Measurements from ENCODE around the gene RPS6KA2.
A peak's percentile ranks its signal among the peaks of the same experiment; 100 is the strongest.
"Not testable (repeated sequence)": the region's sequence is repeated elsewhere in the genome, so short reads cannot be mapped to it uniquely, and the experiment has no call there.

The RPS6KA2 gene

DNA sequence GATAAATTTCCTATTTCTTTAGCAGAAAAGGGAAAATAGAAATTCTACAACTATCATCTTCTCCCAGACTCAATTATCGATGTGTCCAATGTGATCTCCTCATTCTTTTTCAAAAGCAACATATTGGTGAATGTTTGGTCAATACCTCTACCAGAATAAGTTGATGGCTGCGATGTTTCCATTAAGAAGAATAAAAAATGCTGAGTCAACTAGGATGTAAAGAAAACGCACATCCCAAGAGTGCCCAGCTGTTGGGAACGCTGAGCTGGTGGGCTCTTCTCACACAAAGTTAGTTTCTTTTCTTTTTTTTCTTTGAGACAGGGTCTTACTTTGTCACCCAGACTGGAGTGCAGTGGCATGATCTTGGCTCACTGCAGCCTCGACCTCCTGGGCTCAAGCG is 80.4 kb downstream of the RPS6KA2 start:
- DNase-seq = no peak

DNA sequence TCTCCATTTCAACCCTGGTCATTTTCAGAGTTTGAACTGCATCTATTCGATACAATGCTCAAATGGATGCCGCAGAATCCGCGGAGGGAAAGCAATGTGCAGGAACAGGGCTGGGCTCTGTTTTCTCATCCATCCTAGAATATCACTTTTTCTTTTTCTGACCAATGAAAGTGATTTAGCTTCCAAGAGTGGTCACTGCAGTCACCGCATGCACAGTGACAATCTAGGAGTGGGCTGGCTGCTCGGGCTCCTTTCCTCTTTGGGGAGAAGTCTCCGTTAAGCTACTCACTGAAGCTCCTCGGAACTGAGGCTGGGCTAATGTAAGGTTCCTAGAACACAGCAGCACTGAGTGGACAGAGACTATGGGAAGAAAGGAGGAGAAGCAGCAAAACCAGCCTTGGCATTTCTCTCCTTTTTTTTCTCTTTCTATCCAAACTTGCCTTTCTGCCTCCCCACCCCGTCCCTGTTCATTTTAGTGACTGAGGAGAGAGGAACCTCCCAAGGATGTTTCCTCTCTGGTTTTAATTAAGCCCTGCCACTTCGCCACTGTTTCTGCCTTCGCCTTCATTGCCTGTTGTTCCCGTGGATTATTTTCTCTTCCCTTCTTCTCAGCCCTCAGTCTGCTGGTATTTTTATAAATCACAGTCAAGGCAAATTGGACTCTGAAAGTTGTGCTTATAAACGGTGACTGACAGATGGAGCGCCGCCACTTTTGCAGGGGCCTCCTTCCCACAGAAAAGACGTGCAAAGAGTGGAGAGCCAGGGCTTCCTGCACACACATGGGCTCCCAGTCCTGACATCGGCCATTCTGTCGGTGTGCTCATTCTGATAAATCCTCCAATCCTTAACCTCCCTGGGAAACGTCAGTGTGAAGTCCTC is 81.7 kb downstream of the RPS6KA2 start:
- DNase-seq = no peak

DNA sequence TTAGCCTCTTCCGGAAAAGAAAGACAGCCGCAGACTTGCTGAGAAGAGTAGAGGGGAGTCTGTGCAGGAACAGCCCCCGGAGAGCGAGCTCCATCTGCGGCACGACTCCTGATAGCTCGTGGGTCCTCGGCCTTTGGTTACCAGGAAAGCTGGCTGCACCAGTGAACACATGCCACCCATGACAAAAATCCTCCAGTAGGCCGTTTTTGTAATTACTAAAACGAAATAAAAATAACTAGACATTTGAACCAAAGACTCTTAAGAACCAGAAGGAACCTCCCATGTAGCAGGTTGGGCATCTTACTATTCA is 82.8 kb downstream of the RPS6KA2 start:
- no peak for DNase-seq

DNA sequence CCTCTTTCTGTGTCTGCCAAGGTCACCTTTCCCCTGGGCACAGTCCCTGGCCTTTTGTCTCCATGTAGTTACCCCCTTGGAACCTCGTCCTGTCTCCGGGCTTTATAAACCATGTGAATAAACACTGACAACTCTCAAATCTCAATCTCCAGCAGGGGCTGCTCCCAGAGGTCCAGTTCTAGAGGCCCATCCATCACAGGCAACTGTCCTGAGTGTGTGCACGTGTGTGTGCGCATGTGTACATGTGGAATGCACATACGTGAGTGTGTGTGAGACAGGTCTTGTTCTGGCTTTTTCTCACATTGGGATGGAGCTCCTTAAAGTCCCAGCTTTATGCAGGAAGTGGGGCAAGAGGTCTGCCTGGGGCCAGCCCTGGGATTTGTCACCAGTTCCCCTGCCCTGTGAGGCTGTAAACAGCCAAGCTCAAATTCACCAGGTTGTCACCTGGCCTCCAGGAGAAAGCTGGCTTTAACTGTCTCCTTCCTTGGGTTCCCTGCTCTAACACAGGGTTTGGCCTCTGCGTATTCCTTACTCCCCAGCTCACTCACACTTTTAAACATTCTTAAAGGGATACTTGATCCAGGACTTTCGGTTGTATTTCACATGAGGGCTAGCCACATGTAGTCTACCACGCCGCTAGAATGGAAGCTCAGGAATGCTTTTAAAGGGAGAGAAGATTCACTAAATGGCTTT is 83.3 kb downstream of the RPS6KA2 start:
- no peak for DNase-seq

DNA sequence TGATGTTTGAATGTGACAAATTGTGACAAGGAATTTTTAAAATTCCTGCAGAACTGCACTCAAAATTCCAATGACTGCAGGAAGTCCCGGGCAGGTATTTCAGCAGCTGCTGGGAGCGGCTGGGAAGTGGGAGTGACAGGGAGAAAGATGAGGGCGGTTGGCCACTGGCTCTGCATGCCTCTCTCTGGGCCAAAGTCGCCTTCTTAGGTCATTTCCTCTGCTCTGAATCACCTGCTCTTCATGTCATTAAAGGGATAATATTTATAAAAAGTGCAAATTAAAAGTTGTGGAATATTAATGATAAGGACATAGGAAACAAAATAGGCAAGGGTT is 84.5 kb downstream of the RPS6KA2 start:
- DNase-seq = no peak

DNA sequence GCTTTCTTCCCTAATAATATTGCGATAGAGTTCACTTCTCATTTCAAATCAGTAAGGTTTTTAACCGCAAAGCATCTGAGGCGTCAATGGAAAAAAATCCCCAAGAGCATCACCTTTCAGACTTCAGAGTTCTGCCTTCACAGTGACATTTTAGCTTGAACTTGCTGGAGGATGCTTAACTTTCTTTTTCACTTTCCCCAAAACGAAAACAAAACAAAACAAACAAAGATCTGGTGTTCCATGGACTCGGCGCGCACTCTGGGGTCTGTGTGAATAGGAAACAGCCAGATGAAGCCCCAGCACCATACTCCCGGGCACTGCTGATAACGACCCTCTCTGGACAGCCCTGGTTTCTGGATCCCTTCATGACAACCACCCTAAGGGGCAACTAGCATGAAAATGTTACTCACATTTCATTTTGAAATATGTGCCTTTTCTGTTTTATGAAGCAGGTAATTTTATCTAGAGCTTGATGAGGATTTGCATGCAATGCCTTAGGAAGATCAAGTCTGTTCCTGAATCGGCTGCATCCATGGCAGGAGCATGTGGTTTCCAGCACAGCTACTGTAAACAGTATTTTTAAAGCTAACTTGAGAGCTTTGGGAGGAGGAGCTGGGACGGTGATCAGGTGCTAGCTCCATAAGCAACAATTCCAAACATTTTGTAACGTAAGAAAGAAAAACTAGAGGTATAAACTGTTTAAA is 85.0 kb downstream of the RPS6KA2 start:
- peak in 1 of 5 donors; percentile 14 for DNase-seq

DNA sequence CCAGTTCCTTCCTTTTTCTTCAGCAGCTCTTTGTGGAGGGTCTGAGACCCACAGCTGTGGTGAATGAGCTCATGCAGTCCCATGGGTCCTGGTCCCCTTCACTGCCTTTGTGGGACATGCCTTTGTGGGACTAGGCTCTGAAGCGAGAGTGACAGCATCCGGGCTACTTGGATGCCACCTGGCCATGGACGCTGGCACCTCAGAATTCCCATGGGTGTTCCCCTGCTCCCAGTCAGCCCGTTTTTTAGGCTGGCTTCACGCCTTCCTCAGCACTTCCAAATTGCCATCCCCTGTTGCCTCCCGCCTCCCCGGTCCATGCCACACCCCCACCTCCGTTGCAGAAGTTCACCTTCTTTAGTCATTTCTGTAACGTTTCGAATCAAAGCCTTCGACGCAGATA is 85.7 kb downstream of the RPS6KA2 start:
- no peak for DNase-seq

DNA sequence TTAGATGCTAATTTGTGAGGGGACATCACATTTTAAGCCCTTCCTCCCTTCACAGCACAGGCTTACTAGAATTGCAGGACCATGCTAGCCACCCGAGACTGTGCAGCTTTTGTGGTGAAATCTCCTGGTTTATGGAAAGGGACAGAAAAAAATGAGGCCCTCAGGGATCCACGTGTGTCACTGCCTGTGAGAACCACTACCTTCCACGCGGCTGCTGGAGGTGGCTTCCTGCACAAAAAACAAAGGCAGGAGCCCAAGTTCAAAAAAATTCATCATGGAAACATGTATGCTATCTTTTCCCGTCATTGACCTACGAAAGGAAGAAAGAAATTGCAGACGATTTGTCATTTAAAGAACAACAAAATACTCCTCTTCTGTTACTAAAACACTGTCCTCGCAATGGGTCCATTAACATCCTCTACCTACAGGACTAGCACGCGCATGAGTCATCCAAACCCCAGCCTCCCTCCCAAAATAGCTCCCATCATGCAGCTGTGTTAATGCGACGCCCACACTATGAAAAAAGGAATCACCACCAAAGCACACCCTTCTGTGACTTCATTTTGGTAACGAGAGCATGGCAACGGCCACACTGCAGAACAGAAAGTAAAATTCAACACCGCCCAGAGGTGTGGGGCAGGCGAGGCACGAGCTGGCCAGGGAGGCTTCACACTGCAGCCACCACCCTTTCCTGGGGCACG is 86.3 kb downstream of the RPS6KA2 start:
- DNase-seq = peak; percentile 24 to 67 (median 48)

DNA sequence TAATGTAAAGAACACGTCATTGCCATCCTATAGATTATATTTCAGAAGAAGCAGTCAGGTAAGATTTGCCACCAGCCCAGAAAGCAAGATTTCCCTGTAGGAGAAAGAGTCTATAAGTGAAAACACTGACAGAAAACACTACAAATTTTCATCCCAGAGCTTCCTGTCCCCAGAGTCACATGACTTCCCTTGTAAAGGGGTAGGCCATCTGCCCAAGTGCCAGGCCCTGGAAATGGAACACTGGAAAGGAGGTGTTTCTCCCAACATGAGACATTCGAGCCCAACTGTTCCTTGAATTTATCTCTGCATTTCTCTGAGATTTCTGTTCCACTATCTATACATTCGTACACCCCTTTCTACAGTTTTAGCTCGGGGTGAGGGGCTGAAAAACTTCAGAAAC is 87.5 kb downstream of the RPS6KA2 start:
- no peak for DNase-seq

DNA sequence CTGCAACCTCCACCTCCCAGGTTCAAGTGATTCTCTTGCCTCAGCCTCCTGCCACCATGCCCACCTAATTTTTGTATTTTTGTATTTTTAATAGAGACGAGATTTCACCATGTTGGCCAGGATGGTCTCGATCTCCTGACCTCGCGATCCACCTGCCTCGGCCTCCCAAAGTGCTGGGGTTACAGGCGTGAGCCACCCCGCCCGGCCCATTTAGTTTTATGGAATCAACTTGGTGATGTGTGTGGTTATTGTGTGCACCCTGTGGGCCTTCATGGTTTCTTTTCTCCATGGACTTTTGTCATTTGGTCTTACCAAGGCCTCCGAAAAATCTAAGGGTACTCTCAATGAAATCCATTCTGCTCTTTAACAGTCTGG is 88.1 kb downstream of the RPS6KA2 start:
- not testable (repeated sequence) for DNase-seq

DNA sequence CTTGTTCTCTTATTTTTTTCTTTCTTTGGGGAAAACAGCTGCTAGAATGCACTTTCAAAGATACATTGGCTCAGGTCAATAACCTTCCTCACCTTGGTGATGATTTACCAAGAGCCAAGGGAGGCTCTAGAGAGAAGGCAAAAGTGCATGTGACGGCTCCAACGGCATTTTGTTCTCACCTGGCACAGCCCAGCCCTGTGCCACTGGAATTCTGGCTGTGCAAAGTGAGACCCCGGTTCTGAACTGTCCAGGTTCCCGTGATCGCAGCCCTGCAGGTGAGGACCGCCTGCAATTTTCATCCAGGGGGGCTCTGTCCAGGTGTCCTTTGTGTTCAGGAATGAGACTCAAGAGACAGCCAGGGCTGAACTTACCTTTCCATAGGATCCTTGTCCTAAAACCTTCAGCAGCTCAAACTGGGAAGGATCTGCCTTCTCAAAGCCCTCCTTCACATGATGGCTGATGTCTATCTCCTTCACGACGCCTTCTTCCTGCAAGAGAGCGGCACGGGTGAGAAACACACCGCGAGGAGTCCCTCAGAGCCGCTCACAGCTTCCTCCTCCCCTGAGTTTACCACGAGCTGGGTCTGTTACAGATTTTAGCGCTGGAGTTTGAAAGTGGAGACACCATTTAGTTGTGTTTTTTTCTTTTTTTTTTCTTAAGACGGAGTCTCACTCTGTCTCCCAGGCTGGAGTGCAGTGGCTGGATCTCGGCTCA is 88.6 kb downstream of the RPS6KA2 start:
- DNase-seq = no peak

DNA sequence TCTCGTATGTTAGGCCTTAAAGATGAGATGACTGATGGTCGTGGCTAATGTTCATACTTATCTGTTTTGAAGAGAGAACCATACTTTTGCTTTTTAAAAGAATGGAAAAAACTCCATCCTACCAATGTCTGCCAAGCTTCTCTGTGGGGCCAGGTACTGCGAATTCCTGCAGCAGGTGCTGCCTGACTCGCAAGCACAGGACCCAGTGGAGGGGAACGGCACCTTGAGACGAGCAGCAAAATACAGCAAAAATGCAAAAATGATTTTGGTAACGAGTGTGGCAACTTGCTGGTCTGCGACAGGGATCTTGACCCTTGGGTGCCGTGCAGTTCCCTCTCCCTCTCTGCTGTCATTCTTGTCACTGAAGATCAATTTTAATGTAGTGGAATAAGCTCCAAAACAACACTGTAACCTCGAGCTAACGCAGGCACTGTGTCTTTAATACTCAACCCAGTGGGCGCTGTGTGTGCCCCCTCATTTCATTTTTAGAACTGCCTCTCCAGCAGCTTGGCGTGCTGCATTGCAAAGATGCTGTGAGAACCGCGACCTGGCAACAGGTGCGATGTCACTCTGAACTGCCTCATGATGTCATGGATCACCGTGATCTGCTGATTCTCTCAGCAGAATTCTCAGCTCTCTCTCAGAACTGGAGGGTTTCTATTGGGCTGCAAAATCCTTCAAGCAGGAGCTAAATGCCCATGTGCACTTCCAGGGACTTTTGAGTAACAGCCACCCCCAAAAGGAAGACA is 92.2 kb downstream of the RPS6KA2 start:
- no peak for DNase-seq

DNA sequence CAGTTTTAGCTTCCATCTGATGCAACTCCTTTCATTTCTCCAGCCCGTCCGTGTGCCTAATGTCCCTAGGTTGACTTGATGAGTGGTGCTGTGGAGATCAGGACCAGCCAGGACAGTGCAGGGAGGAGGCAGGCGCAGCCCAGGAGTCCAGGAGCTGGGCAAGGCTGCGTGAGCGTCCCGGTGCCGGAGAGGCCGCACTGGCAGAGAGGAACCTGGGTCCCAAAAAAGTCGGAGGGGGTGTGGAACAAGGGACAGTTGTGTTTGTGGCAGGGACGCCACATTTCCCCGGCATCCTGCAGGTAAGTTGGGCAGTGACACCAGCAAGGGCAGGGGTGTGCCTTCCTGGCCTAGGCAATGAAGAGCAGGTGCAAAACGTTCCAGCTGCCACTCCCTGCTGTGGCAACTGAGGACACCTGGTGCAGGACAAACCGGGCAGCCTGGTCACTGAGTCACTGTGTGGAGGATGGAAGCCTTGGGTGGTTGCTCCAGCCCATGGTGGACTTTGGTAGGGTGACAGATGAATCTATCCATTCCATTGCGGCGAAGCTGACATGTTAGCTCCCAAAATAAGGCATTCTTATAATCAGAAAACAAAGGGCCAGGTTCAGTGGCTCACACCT is 93.7 kb downstream of the RPS6KA2 start:
- no peak for DNase-seq

DNA sequence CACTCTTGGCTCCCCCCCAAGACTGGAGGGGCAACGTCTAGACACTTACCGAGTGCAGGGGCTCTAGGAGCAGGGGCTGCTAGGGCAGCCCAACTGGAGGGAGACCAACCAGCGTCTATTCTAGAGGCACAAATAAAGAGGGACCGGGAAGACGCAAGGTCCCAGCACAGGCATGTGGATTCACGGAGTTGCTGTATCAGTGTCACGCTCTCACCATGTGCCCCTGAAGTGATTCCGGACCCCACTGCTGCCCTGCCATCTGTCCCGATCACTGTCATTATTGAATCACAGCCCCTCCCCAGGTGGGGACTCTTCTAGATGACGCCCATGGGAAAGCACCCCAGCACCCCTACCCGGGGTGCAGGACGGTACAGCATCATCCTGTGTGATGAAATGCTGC is 94.7 kb downstream of the RPS6KA2 start:
- DNase-seq = no peak

DNA sequence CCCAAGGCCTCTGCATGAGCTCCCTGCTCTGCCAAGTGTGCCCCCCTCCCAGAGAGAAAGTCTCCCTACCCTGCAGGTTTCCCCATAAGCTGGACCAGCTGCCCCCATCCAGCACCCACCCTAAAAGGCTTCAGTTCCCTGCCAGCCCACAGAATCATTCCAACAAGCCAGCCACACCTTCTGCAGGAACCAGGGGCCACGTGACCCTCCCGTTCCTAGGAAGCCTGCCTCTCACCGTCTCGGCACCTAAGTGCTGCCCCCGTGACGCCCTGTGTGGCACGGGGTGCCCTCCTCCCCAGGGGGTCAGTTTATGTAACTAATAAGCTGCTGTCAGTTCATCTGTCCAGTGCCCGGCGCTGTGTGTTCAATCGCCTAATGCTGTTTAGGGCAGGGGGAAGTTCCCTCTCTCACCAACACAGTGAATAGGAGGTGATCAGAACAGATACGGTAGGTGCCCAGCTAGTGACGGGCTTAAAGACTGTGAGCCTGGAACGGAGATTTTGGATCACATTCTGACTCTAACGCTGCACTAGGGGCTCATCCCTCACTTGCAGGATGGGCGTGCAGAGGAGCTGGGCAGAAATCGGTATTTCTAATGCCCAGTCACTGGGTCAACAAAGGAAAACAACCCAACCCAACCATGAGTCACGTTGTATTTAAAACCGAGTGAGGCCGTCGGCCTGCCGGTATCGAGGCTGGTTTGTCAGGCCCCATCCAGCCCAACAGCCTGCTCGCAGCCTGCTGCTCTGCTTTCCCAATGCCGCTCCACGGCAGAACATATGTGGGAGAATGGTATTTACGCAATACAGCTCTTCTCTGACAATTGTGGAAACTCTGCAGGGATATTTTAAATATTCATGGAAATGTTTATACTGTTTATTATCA is 96.6 kb downstream of the RPS6KA2 start:
- no peak for DNase-seq

DNA sequence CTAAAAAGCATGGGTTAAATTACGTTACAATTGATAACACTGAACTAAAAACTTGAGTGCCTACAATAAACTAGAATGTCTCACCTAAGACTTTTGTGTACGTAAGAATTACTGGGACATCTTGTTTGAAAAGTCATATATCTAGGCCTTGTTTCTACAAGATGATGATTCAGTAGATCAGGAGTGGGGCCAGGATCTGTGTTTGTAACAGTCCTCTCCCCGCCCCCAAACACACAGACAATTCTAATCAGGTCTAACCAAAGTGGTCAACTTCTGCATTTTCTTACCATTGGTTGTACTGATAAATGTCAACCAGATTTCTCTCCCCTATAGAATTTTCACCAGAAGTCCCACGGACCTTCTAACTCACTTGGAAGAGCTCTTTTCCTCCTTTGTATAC is 97.5 kb downstream of the RPS6KA2 start:
- DNase-seq = no peak

DNA sequence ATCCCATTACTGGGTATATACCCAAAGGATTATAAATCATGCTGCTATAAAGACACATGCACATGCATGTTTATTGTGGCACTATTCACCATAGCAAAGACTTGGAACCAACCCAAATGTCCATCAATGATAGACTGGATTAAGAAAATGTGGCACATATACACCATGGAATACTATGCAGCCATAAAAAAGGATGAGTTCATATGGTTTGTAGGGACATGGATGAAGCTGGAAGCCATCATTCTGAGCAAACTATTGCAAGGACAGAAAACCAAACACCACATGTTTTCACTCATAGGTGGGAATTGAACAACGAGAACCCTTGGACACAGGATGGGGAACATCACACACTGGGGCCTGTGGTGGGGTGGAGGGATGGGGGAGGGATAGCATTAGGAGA is 98.0 kb downstream of the RPS6KA2 start:
- DNase-seq = not testable (repeated sequence)

DNA sequence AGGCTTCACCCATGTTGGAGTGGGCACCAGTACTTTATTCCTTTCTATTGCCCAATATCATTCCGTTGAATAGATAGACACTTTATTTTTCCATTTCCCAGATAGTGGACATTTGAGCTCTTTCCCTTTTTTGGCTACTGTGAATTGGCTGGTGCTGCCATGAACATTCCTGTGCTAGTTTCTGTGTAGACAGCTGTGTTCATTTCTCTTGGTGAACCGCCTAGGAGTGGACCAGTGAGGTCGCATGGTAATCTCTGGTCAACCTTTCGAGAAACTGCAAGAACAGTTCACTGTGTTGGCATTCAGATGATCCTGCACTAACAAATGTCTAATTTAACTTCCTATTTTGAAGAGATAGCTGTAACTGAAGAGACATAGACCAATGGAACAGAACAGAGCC is 99.2 kb downstream of the RPS6KA2 start:
- no peak for DNase-seq

DNA sequence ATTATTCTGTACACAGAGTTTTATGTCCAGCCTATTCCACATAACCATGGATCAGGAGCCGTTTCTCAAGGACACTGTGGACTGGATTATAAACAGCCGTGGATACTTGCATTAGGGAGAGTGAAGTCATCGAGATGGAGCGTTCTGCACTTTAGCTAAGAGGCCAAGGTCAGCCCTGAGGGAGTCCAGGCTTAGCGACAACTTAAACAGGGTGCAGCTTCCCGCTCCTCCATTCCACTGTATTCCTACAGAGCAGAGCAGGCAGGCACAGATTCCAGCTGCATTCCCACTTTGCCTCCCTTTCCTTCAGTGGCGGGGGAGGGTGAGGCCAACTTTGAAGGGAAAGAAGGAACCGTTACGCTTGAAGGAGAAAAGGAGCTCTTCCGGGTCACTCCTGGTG is 100.1 kb downstream of the RPS6KA2 start:
- no peak for DNase-seq

DNA sequence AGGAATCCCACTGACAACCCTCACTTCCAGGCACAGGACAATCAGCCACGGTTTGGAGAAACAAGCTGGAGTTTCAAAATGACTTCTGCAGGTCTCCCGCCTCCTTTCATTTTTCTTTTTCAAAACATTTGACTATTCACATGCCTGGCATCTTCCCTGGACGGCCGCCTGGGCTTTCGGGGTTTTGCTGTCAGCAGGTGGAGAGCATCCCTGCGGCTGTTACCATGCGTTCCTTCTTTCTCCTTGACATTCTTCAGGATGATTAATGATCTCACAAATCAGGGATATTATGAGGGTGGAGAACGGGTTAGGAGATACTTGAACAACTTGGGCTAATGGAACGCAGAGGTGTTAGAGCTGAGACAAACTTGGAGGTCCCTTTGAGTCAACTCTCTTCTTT is 101.5 kb downstream of the RPS6KA2 start:
- DNase-seq = no peak
